Stimulated activated CD8-positive, alpha-beta memory T cell treated with anti-CD3 and anti-CD28 coated beads, Interleukin-15, amount 100 ng/mL, for 4 hours (primary cell): Measurements from ENCODE around the gene TINAGL1.
A peak's percentile ranks its signal among the peaks of the same experiment; 100 is the strongest.

ENCODE experiments used
- DNase-seq, 2 donors: peaks; one replicate each; pipeline ENCODE4 v3.0.0-alpha.2; 2020; ENCODE audit warnings: low read depth in 2 of 2

TINAGL1 gene

GRCh38 chr1:31576201-31576669 lies at the start of gene TINAGL1:
Gene TINAGL1 (plus strand): TSS chr1:31576515. CDS start chr1:31577149, 634 bp downstream.
- DNase-seq, result no peak

- no peak for DNase-seq
Measured at GRCh38 chr1:31529999-31530684, 46.2 kb upstream of the TINAGL1 start.

- DNase-seq, result no peak
Measured at GRCh38 chr1:31531177-31531999, 44.9 kb upstream of the TINAGL1 start.

GRCh38 chr1:31532173-31532572 lies 44.1 kb upstream of the TINAGL1 start:
- DNase-seq, result no peak

- no peak for DNase-seq
Measured at GRCh38 chr1:31535561-31535960, 40.8 kb upstream of the TINAGL1 start.

- DNase-seq, result no peak
Measured at GRCh38 chr1:31539329-31539728, 37.0 kb upstream of the TINAGL1 start.

- no peak for DNase-seq
Measured at GRCh38 chr1:31541194-31541593, 35.1 kb upstream of the TINAGL1 start.

- no peak for DNase-seq
Measured at GRCh38 chr1:31545927-31546540, 30.3 kb upstream of the TINAGL1 start.

- no peak for DNase-seq
Measured at GRCh38 chr1:31548534-31548906, 27.8 kb upstream of the TINAGL1 start.

- DNase-seq, result peak; percentile 48 to 70
Measured at GRCh38 chr1:31548907-31549808, 27.2 kb upstream of the TINAGL1 start.

GRCh38 chr1:31549809-31550620 lies 26.3 kb upstream of the TINAGL1 start:
- no peak for DNase-seq

GRCh38 chr1:31551208-31551607 lies 25.1 kb upstream of the TINAGL1 start:
- no peak for DNase-seq

GRCh38 chr1:31552489-31552888 lies 23.8 kb upstream of the TINAGL1 start:
- DNase-seq, result no peak

- DNase-seq, result no peak
Measured at GRCh38 chr1:31556481-31557006, 19.8 kb upstream of the TINAGL1 start.

- no peak for DNase-seq
Measured at GRCh38 chr1:31559715-31560114, 16.6 kb upstream of the TINAGL1 start.

GRCh38 chr1:31560394-31560793 lies 15.9 kb upstream of the TINAGL1 start:
- DNase-seq, result no peak

- no peak for DNase-seq
Measured at GRCh38 chr1:31562707-31563360, 13.5 kb upstream of the TINAGL1 start.

GRCh38 chr1:31564606-31564989 lies 11.7 kb upstream of the TINAGL1 start:
- DNase-seq, result no peak

GRCh38 chr1:31567956-31568570 lies 8.3 kb upstream of the TINAGL1 start:
- no peak for DNase-seq
